Vagina (tissue), 2 donors: ENCODE measurements around the gene BMPR1B. TPM values are rescaled to one million over a fixed set of nuclear protein-coding genes. Genes with fewer than 3 reads are reported as not detected.

Source experiments
- DNase-seq, 2 donors: peaks; one replicate each; pipeline ENCODE4 v3.0.0-alpha.2; 2017; ENCODE audit errors: extremely low spot score in 2 of 2
- H3K27ac ChIP-seq: fragments of 200-600 bp; sonication (generic); one replicate; pipeline ENCODE4 v1.5.1; 2019
- H3K27me3 ChIP-seq: fragments of 200-600 bp; sonication (generic); one replicate; pipeline ENCODE4 v1.5.1; 2019
- H3K36me3 ChIP-seq, 2 donors: fragments of 200-600 bp; sonication (generic); one replicate each; pipeline ENCODE4 v1.5.1; 2017 to 2019
- H3K4me1 ChIP-seq: fragments of 200-600 bp; sonication (generic); one replicate; pipeline ENCODE4 v1.5.1; 2019
- H3K4me3 ChIP-seq, 2 donors: fragments of 200-600 bp; sonication (generic); 1 replicate in 1 of 2; 2 replicates in 1 of 2; pipeline ENCODE4 v1.5.1; 2016 to 2019
- H3K9me3 ChIP-seq: fragments of 200-600 bp; sonication (generic); one replicate; pipeline ENCODE4 v1.5.1; 2019
- POLR2A ChIP-seq, 2 donors: fragments of 450-650 bp; IDR thresholded peaks; one replicate each; pipeline ENCODE4 v1.6.1; 2017; ENCODE audit warnings: antibody characterized with exemption in 2 of 2, mild to moderate bottlenecking in 2 of 2, moderate library complexity in 2 of 2
- POLR2AphosphoS5 ChIP-seq, 2 donors: sonication (generic); formaldehyde crosslinking; IDR thresholded peaks; one replicate each; pipeline ENCODE4 v1.9.0; 2017; ENCODE audit warnings: antibody characterized with exemption in 2 of 2, mild to moderate bottlenecking in 2 of 2, low read depth in 1 of 2; ENCODE audit not compliant: insufficient read depth in 1 of 2
- intact Hi-C: fragments of 100-400 bp; cut with DNase I; formaldehyde crosslinking; loops from one replicate; pipeline ENCODE4 v1.15.1; 2023
- total RNA-seq: library from RNA; depleted of rRNA; stranded (reverse); fragments of >200 nt; gene quantifications from one replicate; pipeline ENCODE4 v1.2.3, GENCODE V29; 2016
- TF ChIP-seq, protein P1 (sequence below), 3 experiments: fragments of 450-650 bp in 2 of 3; fragments of 200-600 bp in 1 of 3; sonication (generic) in 1 of 3; IDR thresholded peaks; one replicate each; pipeline ENCODE4 v1.5.1; 2017 to 2019; ENCODE audit warnings: antibody characterized with exemption in 3 of 3, mild to moderate bottlenecking in 2 of 3, moderate library complexity in 2 of 3

The BMPR1B gene
- total RNA-seq, 1 donor from 2014 or later: 0.49 TPM

DNA sequence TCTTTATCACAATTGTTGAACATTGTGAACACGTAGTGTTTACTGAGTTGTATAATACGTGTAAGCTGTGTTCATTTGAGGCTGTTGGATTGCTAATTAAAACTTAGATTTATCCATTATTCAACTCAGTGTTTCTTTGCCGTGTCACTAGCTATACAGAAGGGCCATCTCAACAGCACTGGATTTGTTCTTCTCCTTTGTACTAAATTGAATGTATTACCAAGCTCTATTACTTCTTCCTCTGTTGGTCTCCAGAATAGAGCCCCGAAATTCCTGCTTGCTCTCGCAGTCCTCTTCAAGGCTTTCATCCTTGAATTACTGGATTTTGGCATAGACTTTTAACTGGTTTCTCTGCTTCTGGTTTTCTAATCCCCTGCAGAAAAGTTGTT, 182.8 kb downstream of the BMPR1B start:
- Histone ChIP-seq H3K36me3 (no peaks in the 10 kb centered on the region), H3K9me3 (no peaks in the 10 kb centered on the region), H3K27ac (no peak overlapping the region), H3K4me3 (no peak overlapping the region), H3K27me3 (no peaks in the 10 kb centered on the region), H3K4me1 (no peaks in the 10 kb centered on the region)
- DNase-seq: no peak
- intact Hi-C loops: no loop called here
- TF ChIP-seq POLR2A (IDR thresholded peaks at IDR 0.05): no peak
- TF ChIP-seq POLR2AphosphoS5 (IDR thresholded peaks at IDR 0.05; ENCODE audit: insufficient read depth in 1 of 2, low read depth in 1 of 2): no peak
- TF ChIP-seq, protein P1, sequence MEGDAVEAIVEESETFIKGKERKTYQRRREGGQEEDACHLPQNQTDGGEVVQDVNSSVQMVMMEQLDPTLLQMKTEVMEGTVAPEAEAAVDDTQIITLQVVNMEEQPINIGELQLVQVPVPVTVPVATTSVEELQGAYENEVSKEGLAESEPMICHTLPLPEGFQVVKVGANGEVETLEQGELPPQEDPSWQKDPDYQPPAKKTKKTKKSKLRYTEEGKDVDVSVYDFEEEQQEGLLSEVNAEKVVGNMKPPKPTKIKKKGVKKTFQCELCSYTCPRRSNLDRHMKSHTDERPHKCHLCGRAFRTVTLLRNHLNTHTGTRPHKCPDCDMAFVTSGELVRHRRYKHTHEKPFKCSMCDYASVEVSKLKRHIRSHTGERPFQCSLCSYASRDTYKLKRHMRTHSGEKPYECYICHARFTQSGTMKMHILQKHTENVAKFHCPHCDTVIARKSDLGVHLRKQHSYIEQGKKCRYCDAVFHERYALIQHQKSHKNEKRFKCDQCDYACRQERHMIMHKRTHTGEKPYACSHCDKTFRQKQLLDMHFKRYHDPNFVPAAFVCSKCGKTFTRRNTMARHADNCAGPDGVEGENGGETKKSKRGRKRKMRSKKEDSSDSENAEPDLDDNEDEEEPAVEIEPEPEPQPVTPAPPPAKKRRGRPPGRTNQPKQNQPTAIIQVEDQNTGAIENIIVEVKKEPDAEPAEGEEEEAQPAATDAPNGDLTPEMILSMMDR (IDR thresholded peaks at IDR 0.05): no peak

DNA sequence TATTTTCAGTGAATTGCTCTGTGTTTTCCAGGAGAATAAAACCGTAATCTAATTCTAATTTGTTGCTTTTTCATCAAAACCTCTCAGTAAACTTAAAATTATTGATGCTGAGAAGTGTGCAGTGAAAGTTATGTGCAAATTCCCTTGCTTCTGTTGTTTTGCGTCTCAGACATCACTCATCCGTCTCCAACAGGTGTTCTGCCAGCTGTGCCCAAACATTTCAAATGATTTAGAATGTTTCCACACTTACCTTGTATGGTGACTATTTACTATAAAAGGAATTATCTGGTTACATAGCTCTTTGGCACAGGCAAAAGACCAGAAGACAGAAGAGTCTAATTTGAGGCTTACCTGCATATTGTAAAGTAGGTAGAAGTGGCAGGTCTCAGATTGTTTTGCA, 184.0 kb downstream of the BMPR1B start:
- TF ChIP-seq POLR2A (IDR thresholded peaks at IDR 0.05) (no peak), POLR2AphosphoS5 (IDR thresholded peaks at IDR 0.05; ENCODE audit: insufficient read depth in 1 of 2, low read depth in 1 of 2) (no peak)
- TF ChIP-seq, protein P1 (IDR thresholded peaks at IDR 0.05): no peak
- no peaks in the 10 kb centered on the region for H3K4me1 ChIP-seq
- H3K9me3 ChIP-seq: no peaks in the 10 kb centered on the region
- DNase-seq: no peak
- H3K27ac ChIP-seq: no peak overlapping the region
- H3K36me3 ChIP-seq: no peaks in the 10 kb centered on the region
- H3K27me3 ChIP-seq: no peaks in the 10 kb centered on the region
- intact Hi-C loops: no loop called here
- H3K4me3 ChIP-seq: no peak overlapping the region

DNA sequence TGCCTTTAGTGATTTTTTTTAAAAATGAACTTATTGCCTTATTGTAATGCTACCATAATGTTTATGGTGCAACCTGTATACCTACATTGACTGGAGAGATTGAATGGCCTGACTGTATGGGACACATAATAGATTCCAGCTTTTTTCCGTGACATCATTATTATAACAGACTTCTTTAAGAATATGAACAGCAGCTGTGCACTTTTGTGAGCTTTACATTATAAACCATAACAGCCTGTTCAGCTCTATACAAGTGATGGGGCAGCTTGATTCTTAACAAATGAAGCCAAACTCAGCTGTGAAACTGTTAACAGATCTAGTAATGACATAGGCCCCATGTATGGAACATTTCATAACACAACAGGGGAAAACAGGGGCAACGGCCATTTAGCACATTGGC, 187.0 kb downstream of the BMPR1B start:
- Histone ChIP-seq H3K9me3 (no peaks in the 10 kb centered on the region), H3K4me1 (no peaks in the 10 kb centered on the region), H3K4me3 (no peak overlapping the region), H3K27ac (no peak overlapping the region), H3K27me3 (no peaks in the 10 kb centered on the region), H3K36me3 (no peaks in the 10 kb centered on the region)
- DNase-seq: no peak
- intact Hi-C loops: no loop called here
- no peak for TF ChIP-seq POLR2A (IDR thresholded peaks at IDR 0.05)
- TF ChIP-seq, protein P1 (IDR thresholded peaks at IDR 0.05): no peak
- TF ChIP-seq POLR2AphosphoS5 (IDR thresholded peaks at IDR 0.05; ENCODE audit: insufficient read depth in 1 of 2, low read depth in 1 of 2): no peak

DNA sequence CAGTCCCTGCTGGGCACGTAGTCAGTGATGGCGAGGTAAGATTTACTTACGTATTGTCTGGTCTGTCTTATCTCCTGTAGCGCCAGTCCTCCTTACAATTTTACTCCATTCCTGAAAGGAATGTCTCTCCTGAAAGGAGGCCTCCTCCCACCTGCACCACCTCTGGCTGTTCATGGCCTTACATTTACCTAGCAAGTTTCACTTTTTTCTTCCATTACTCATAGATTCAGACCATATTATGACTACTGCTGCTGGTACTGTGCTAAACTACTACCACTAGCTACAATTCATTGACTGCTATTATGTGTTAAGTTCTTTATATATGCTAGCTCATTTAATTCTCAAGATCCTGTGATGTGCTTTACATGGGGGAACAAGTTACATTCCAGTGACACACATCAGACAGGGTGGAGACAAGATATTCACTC, 189.9 kb downstream of the BMPR1B start:
- Histone ChIP-seq H3K27ac (no peak overlapping the region), H3K4me1 (no peaks in the 10 kb centered on the region), H3K27me3 (no peaks in the 10 kb centered on the region), H3K4me3 (no peak overlapping the region), H3K9me3 (no peaks in the 10 kb centered on the region), H3K36me3 (no peaks in the 10 kb centered on the region)
- TF ChIP-seq, protein P1 (IDR thresholded peaks at IDR 0.05): no peak
- TF ChIP-seq POLR2AphosphoS5 (IDR thresholded peaks at IDR 0.05; ENCODE audit: insufficient read depth in 1 of 2, low read depth in 1 of 2) (no peak), POLR2A (IDR thresholded peaks at IDR 0.05) (no peak)
- intact Hi-C loops: no loop called here
- no peak for DNase-seq

DNA sequence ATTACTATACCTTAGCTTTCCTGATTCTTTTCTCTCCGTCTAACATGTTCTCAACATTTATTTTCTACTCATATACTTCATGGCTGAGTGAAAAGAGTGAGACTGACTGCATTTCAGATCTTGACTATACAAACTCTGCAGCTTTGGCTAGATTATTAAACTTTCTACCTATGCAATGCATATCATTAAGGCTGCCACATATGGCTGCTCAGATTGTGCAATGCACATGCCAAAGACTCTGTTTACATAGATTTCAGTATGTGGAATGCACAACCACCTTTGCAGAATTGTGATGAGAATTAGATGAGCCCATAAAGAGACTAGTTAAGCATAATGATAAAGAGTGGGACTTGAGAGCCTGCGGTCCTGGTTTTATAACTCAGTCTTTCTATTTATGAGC, 196.5 kb downstream of the BMPR1B start:
- Histone ChIP-seq H3K36me3 (no peaks in the 10 kb centered on the region), H3K27me3 (no peaks in the 10 kb centered on the region), H3K9me3 (no peaks in the 10 kb centered on the region), H3K4me3 (no peak overlapping the region), H3K27ac (no peak overlapping the region), H3K4me1 (no peaks in the 10 kb centered on the region)
- intact Hi-C loops: no loop called here
- no peak for DNase-seq
- TF ChIP-seq POLR2AphosphoS5 (IDR thresholded peaks at IDR 0.05; ENCODE audit: insufficient read depth in 1 of 2, low read depth in 1 of 2) (no peak), POLR2A (IDR thresholded peaks at IDR 0.05) (no peak)
